Neural progenitor cell (in vitro differentiated cells): ENCODE results near the gene FMNL2.

Experiments
- CTCF ChIP-seq: fragments of 200-600 bp; sonication (generic); IDR thresholded peaks from 2 replicates; pipeline ENCODE4 v1.5.1; 2017; ENCODE audit warnings: antibody characterized with exemption, mild to moderate bottlenecking
- EZH2phosphoT487 ChIP-seq: fragments of 200-600 bp; sonication (generic); IDR thresholded peaks from 2 replicates; pipeline ENCODE4 v1.6.1; 2017; ENCODE audit warnings: antibody characterized with exemption

- no peak for TF ChIP-seq CTCF
- TF ChIP-seq EZH2phosphoT487 = no peak
These were observed 20.4 kb downstream of the FMNL2 start for GRCh38 chr2:152355409-152355831.
